H1 (cell line): ENCODE results near the gene CACNA2D3. TPM values are rescaled to one million over a fixed set of nuclear protein-coding genes. Genes with fewer than 3 reads are reported as not detected.

Experiments used
- CHD7 ChIP-seq: fragments of 300-600 bp; sonication (generic); IDR thresholded peaks from 2 replicates; pipeline ENCODE4 v1.7.1; 2012; ENCODE audit warnings: low read length, moderate library complexity, mild to moderate bottlenecking, inconsistent platforms; ENCODE audit not compliant: insufficient replicate concordance
- SP2 ChIP-seq: IDR thresholded peaks from 2 replicates; pipeline ENCODE4 v1.6.1; 2012; ENCODE audit warnings: mild to moderate bottlenecking, low read length, inconsistent platforms
- polyA plus RNA-seq, 7 experiments: library from polyadenylated mRNA; depleted of rRNA in 3 of 7; stranded (reverse) in 5 of 7; unstranded in 2 of 7; fragments of >200 nt in 5 of 7; fragments of 200-250 nt in 2 of 7; gene quantifications; 1 replicate in 5 of 7; 2 replicates in 1 of 7; 4 replicates in 1 of 7; pipeline versions ENCODE4 v1.2.1 to v1.2.3, GENCODE V29; 2011 to 2013; ENCODE audit warnings: missing spikeins in 2 of 7, mixed read lengths in 2 of 7
- total RNA-seq: library from RNA; stranded (reverse); fragmentation: NEBNext Ultra II Directional; extraction: Animal tissue kit (Norgen Biotek cat#: 25700); gene quantifications from 2 replicates; pipeline ENCODE4 v1.2.1, GENCODE V29; 2021

The CACNA2D3 gene
- total and polyA plus RNA-seq, 2 of the 8 experiments (the other 6 are each of a cell fraction or from before 2014, with no cell fraction given), result 1.5 to 1.8 TPM

DNA sequence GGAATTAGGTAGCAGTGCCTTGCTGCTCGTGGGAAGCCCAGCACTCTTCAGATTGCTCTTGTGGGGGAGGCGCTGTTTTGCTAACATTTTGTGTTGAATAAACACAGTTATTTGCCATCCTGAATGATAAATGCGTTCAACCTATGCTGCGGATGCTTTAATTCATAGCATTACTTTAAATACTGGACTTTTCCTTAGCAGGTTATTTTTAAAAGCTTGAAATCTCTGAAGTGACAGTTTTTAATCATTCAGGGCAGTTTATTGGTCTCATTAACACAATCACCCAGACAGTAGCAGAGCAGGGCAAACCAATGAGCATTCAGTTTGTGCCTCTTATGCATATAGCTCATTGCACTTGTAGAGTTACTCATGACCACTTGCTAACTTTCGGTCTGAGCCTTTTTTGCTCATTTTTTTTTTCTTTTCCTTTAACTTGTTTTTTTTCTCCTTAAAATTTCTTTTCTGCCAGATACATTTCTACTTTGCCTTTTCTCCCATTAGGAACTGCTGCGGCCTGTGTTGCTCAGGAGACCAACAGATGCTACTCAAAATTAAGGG lies 5.2 kb downstream of the CACNA2D3 start (continued):
- TF ChIP-seq CHD7 (no peak), SP2 (no peak)
